HEK293T (cell line): ENCODE results near the gene CYP2B6.

Experiments used
- ARNT ChIP-seq: fragments of 450-650 bp; IDR thresholded peaks from 2 replicates; pipeline ENCODE4 v1.6.1; 2017; ENCODE audit warnings: mild to moderate bottlenecking
- BHLHE40 ChIP-seq: fragments of 450-650 bp; IDR thresholded peaks from 2 replicates; pipeline ENCODE4 v1.6.1; 2016; ENCODE audit warnings: mild to moderate bottlenecking, moderate library complexity, borderline replicate concordance
- FOXM1 ChIP-seq: fragments of 450-650 bp; IDR thresholded peaks from 2 replicates; pipeline ENCODE4 v1.6.1; 2017; ENCODE audit warnings: mild to moderate bottlenecking, borderline replicate concordance
- L3MBTL2 ChIP-seq: fragments of 450-650 bp; conservative IDR thresholded peaks from 2 replicates; pipeline ENCODE4 v1.6.1; 2016; ENCODE audit warnings: mild to moderate bottlenecking
- SP1 ChIP-seq: fragments of 450-650 bp; IDR thresholded peaks from 2 replicates; pipeline ENCODE4 v1.6.1; 2017
- SUZ12 ChIP-seq: fragments of 450-650 bp; IDR thresholded peaks from 2 replicates; pipeline ENCODE4 v1.6.1; 2016; ENCODE audit warnings: mild to moderate bottlenecking

GRCh38 chr19:41001243-41001971 is 10.3 kb downstream of the CYP2B6 start:
- no peak for TF ChIP-seq FOXM1
- no peak for TF ChIP-seq BHLHE40
- TF ChIP-seq ARNT, result no peak
- no peak for TF ChIP-seq SP1
- no peak for TF ChIP-seq SUZ12
- no peak for TF ChIP-seq L3MBTL2
